NOMO-1 (cell line): ENCODE results near the gene PSMA5.
"Not testable (repeated sequence)": the region's sequence is repeated elsewhere in the genome, so short reads cannot be mapped to it uniquely, and the experiment has no call there.

ENCODE experiments used
- DNase-seq, 2 experiments: peaks; one replicate each; lab custom pipeline; 2025; ENCODE audit not compliant: unreplicated experiment in 2 of 2; lab: John Stamatoyannopoulos, UW

PSMA5 gene

DNA sequence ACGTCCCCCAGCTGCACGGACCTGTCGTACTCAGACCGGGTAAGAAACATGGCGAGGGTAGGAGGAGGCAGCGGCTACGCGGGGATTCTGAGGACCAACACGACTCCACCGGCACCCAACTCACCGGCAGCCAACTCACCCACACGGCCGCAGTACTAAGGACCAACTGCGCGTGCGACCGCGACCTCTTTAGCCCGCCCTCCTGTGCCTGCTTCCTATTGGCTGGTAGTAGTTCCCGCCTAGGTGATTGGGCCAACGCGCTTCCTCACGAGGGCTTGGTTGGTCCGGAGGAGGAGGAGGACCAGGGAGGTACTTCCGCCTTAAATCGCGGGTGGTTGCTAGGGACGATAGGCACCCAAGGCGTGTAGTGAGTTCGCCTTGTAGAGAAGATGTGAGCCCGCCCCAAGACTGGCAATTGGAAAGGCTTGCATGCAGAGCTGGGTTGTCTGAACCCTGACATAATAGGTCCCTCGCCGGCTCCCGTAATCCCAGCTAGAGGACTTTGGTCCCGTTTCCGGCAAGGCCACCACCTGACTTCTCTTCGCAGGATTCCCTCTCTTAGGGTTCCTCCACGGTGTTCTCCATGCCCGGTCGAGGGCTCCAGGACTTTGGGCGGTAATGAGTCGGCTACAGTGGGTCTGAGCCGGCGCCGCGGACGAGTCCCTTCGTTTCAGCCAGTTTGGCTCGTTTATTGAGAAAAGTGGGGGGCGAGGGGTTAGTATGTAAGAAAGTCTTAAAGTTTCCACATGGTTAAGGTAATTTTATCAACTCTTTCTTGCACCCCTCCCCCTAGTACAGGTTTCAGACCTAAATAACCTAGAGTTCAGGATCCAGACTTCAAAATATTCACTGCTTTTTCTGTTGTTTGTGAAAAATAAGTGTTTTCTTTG is at the start of gene PSMA5:
Gene PSMA5, minus strand, starts transcription at position 168 of the 890 bp plus-strand sequence. Its CDS starts 118 bp downstream, at position 50.
- DNase-seq: peak; percentile 99

DNA sequence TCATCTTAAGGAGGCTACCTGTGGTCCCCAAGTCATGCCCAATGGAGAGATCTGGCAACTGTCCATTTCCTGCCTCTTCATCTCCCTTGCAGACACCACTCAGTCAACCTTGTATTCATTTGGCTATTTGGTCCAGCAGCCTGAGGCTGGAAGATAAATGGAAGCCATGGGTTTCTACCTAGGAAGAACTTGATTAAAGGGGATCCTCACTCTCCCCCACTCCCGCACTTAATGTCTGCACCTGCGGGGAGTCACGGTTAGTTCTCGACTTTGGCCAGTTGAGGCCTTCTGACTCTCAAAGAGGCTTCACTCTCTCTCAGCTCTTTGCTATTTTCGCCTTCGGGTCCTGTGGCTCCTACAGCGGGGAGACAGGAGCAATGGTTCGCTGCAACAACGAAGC is 49.0 kb upstream of the PSMA5 start:
- no peak for DNase-seq

DNA sequence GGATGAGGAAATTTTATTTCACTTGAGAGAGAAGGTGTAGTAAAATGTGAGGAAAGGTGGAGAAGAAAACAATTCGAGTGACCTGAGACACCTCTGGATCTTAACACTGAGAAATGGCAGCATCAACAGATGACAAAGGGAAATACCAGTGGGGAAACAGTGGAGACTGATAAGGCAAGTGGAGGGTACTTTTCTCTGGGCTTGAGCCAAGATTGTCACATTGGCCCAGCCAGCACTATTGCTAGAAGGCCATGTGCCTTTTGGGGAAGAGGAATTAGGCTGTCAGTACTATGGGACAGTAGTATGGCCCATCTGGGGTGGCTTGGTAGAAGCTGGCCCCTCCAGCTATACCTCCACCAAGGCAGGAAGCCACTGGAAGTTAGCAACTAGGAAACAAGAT is 48.4 kb upstream of the PSMA5 start:
- no peak for DNase-seq

DNA sequence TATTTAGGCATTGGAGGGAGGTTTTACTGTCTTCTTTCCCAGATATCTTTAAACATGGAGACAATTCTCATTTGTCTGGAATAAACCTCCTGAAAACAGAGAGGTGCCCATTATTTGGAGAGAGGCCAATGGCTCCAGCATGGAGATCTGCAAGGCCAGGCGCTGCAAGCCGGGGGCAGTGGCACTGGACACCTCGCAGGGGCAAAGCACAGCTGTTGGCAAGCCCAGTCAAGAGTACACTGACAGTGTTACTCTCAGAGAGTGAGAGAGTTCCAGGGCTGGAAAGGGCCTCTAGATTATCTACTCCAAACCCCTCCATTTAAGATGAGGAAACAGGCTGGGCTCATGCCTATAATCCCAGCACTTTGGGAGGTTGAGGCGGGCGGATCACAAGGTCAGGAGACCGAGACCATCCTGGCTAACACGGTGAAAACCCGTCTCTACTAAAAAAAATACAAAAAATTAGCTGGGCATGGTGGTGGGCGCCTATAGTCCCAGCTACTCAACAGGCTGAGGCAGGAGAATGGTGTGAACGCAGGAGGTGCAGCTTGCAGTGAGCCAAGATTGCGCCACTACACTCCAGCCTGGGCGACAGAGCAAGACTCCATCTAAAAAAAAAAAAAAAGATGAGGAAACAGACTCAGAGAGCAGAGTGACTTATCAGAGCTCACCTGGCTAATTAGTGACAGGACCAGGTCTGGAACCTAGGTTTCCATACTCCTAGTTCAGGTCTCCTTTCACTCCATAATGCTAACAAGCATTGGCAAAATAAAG is 47.2 kb upstream of the PSMA5 start:
- not testable (repeated sequence) for DNase-seq

DNA sequence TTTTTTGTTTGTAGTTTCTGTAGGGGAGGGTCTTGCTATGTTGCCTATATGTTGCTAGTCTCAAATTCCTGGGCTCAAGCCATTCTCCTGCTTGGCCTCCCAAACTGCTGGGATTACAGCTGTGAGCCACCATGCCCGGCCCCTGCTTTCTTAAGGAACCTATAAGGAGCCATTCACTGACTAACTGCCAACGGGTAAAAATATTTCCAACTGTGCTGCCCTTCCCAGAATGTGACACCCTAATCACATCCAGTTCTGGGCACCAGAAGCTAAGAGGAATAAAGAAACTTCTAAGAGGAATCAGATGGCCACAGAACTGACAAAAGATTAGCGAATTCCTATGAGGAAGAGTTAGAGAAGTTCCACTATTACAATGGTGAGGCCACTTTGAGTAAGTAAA is 46.5 kb upstream of the PSMA5 start:
- no peak for DNase-seq

DNA sequence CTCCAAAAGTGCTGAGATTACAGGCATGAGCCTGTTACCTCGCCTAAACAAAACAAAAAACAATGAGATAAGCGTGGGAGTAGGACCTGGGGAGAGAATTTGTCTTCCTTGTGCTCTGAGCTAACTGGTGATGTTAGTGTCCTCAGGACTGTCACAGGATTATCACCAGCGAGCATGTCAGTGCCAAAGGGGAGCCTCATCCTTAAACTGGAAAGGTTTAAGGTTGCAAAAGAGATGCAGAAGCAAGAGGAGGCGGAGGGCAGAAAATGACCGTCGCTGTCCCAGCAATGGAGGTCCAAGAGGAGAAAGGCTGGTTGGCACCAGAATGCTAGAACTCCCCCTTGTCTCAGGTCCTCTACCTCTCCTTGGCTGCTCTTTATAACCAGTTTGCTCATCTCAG is 44.0 kb upstream of the PSMA5 start:
- no peak for DNase-seq

DNA sequence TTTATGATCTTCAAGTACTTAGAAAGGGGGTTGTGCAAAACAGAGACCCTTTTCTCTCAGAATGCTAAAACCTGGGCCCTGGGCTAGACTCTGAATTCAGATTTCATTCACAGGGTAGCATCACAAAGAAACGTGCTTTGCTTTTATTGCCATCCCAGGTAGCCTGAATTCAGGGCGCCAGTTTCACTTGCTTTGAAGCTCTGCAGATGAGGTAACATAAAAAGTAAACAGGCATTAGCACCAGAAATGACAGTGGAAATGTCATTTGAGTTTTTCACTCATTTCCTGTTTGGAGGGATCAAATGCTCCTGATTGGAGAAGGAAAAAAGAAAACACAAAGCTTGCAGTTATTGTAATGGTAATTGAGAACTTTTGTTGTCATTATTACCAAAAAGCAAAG is 42.7 kb upstream of the PSMA5 start:
- DNase-seq: no peak

- DNase-seq: no peak
These were observed 41.8 kb upstream of the PSMA5 start for GRCh38 chr1:109468061-109468460.

DNA sequence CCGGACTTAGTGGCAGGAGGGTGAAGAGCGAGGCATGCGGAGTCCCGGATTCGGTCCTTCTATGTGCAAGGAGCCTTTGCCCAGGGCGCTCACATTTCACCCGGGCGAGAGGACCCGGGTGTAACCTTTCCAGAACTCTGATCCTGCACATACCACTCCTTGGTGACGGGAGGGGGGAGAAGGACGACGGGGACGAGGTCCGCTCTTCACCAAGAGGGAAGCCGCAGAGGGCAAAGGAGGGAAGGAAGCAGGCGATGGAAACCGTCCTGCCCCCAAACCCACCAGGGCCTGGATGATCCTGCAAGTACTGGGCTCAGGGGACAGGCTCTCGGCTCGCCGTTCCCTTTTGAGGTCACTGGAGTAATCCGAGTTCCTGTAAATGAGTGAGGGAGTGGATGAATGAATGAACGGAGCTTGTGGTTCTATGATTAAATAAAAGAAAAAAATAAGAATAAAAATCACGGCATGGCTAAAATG is 41.1 kb upstream of the PSMA5 start:
- DNase-seq: no peak

DNA sequence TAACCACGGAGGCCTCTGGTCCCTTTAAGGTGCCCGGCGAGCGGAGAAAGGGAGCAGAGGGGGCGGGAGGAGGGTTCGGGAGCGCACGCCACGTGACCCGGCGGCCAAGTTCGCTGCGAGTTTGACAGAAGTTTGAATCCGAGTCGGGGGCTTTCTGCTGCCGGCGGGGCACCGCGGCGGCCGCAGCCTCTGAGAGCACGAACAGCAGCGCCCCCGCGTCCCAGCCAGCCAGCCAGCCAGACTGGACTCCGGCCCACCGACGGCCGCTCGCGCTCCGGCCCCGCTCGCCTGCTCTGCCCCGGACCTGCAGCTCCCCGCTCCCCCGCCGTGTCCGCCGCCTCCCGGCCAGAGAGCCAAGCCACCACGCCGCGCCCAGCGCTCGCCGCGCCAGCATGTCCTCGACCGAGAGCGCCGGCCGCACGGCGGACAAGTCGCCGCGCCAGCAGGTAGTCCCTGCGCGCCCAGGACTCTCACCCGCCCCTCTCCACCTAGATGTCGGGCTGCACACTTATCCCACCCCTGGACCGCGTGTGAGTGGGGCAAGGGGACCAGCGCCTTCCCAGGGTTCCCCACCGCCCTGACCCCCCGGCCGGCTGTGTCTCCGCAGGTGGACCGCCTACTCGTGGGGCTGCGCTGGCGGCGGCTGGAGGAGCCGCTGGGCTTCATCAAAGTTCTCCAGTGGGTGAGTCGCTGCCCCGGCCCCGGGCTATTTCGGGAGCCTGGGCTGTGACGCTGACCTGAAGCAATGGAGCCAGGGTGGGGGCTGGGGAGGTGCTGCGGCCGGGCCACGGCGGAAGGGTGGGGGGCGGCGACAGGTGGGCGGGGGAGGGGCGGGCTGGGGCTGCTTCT is 40.4 kb upstream of the PSMA5 start, which contains the start of gene SYPL2:
Gene SYPL2, plus strand, starts transcription at position 95 of the 849 bp plus-strand sequence. Its CDS starts 298 bp downstream, at position 393.
- no peak for DNase-seq

DNA sequence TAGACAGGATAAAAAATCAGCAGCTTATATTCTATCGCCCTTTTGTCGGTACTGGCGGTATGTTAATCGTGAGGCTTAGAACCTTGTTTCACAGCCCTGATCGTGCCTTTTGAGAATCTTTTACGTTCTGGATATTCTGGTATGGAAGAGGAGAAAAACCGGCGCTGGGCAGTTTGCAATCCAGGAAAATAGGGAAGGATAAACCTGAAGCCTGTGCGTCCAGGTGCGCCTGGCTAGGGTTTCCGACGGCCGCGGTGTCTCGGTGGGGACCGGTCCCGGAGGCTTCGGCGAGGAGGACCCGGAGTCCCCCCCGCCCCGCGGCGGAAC is 39.8 kb upstream of the PSMA5 start:
- DNase-seq: no peak

GRCh38 chr1:109457819-109458218 is 31.6 kb upstream of the PSMA5 start:
- no peak for DNase-seq

GRCh38 chr1:109454497-109455133 is 28.4 kb upstream of the PSMA5 start:
- DNase-seq: no peak

DNA sequence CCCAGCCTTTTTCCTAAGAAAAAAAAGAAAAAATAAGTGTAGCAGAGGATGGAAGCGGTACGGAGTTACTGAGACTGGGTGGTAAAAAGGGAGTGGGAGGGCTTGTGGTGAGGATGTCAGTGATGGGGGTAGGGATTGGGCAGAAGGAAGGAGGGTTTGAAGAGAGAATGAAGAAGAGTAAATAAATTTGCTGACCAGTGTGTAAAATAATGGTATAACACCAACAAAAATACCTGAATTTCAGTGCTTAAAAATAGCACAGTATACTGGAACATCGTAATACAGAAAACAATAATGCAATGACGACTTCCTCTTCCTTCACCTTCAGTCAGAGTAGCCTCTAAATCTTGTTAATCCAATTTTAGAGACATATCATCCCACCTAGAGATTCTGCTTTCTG is 21.3 kb upstream of the PSMA5 start:
- DNase-seq: no peak

DNA sequence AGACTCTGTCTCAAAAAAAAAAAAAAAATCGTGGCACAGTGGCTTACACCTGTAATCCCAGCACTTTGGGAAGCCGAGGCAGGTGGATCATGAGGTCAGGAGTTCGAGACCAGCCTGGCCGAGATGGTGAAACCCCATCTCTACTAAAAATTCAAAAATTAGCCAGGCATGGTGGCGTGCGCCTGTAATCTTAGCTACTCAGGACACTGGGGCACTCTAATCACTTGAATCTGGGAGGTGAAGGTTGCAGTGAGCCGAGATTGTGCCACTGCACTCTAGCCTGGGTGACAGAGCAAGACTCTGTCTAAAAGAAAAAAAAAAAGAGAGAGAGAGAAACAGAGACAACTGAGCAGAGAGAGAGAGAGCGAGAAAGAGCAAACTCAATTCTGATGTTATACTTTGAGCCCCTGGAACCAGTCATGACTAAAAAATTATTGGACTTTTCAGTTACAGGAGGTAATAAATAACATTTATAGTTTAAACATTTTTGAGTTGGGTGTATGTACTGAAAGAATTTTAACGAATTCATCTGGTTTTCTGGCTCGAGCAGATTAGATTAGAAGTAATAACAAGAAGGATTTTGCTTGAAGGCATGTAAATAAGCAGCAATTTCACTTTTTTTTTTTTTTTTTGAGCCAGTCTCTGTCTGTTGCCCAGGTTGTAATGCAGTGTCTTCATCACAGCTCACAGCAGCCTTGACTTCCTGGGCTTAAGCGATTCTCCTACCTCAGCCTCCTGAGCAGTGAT is 19.9 kb upstream of the PSMA5 start:
- DNase-seq: not testable (repeated sequence)

DNA sequence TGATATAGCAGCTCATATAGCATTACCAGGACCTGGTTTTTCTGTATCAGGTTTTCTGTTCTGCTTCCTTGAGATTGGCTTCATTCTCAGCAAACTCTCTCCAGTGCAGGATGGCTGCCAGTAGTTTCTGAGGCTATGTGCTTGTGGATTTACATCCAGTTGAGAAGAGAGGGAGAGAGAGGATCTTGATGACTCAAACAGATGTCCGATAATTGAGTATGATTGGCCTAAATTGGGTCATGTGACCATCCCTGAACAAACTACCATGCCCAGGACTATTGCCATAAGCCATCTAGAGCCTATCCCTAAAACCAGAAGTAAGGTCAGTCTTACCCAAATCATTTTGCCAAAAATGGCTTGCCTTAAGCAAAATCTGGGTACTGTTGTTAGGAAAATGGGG is 18.1 kb upstream of the PSMA5 start:
- no peak for DNase-seq

DNA sequence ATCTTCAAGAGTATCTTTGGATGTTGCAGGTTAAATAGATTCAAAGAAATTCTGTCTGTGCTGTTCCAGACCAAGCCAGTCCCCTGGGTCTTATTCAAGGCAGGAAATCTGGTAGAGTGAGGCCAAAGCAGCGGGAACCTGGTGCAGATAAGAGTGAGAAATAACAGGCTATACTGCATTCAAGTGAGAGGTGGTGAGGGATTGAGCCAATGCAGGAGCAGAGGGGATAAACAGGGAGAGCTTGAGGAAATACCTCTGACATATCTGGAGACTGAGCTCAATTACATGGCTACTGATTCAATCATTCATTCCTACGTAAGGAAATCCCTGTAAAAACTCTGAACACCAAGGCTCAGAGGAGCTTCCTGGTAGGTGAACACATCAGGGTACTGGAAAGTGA is 17.2 kb upstream of the PSMA5 start:
- DNase-seq: no peak

- no peak for DNase-seq
These were observed 14.8 kb upstream of the PSMA5 start for GRCh38 chr1:109441069-109441468.

DNA sequence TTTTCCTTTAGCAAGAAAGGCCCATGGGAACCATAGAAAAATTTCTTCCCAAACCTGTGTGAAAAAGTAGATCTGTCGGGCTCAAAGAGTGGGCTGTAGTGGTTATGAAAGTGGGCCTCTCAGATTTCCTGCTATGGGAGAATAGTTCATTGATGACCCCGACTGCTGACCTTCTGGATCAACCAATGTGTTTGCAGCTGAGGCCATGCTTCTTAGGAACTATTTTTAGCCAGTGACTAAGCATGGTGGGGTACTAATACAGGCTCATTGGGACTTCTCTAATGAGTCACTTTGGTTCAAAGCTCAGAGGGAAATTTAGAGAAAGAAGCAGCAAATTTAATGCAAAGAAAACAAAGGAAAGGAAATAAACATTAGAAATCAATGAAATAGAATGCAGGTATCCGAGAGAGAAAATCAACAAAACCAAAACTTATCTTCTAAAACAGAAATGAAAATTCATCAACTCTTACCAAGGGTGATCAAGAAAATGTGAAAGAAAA is 12.6 kb upstream of the PSMA5 start:
- DNase-seq: peak; percentile 17 to 57

DNA sequence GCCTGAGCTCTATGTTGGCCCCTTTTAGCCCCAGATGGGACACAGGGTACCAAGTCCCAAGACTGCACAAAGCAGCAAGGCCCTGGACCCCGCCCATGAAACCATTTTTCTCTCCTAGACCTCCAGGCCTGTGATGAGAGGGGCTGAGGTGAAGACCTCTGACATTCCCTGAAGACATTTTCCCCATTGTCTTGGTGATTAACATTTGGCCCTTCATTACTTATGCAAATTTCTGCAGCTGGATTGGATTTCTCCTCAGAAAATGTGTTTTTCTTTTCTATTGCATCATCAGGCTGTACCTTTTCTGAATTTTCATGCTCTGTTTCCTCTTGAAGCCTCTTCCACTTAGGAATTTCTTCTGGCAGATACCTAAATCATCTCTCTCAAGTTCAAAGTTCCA is 8.2 kb upstream of the PSMA5 start:
- no peak for DNase-seq
